Neural cell (in vitro differentiated cells): ENCODE data around the gene GALNT11.

ENCODE experiments used
- CTCF ChIP-seq: fragments of 450-650 bp; IDR thresholded peaks from 2 replicates; pipeline ENCODE4 v1.5.1; 2014; ENCODE audit warnings: antibody characterized with exemption, mild to moderate bottlenecking, moderate library complexity; ENCODE audit not compliant: poor library complexity, severe bottlenecking
- EZH2 ChIP-seq: fragments of 200-600, 300-800 bp; shearing (Covaris generic), sonication (generic); IDR thresholded peaks from 2 replicates; pipeline ENCODE4 v1.6.1; 2014; ENCODE audit warnings: antibody characterized with exemption, low read length, borderline replicate concordance, mild to moderate bottlenecking; ENCODE audit not compliant: insufficient read depth, poor library complexity, severe bottlenecking
- MXI1 ChIP-seq: fragments of 450-650 bp; conservative IDR thresholded peaks from 2 replicates; pipeline ENCODE4 v1.6.1; 2014; ENCODE audit warnings: antibody characterized with exemption, mild to moderate bottlenecking; ENCODE audit not compliant: poor library complexity, severe bottlenecking
- POLR2AphosphoS5 ChIP-seq: IDR thresholded peaks from 2 replicates; pipeline ENCODE4 v1.6.1; 2012
- TAF1 ChIP-seq: IDR thresholded peaks from 2 replicates; pipeline ENCODE4 v1.6.1; 2012; ENCODE audit warnings: low read depth

GRCh38 chr7:152086513-152086912, 61.0 kb downstream of the GALNT11 start:
- TF ChIP-seq CTCF (no peak), EZH2 (no peak), MXI1 (no peak), TAF1 (no peak), POLR2AphosphoS5 (no peak)
